HG03097 (cell line): ENCODE results near the gene PACS2.
"Not testable (repeated sequence)": the region's sequence is repeated elsewhere in the genome, so short reads cannot be mapped to it uniquely, and the experiment has no call there.

Source experiments
- ATAC-seq: cut with Tn5 transposase; IDR thresholded peaks from one replicate; pipeline ENCODE4 v1.9.1; 2021; ENCODE audit not compliant: unreplicated experiment, low FRiP score

Gene PACS2

DNA sequence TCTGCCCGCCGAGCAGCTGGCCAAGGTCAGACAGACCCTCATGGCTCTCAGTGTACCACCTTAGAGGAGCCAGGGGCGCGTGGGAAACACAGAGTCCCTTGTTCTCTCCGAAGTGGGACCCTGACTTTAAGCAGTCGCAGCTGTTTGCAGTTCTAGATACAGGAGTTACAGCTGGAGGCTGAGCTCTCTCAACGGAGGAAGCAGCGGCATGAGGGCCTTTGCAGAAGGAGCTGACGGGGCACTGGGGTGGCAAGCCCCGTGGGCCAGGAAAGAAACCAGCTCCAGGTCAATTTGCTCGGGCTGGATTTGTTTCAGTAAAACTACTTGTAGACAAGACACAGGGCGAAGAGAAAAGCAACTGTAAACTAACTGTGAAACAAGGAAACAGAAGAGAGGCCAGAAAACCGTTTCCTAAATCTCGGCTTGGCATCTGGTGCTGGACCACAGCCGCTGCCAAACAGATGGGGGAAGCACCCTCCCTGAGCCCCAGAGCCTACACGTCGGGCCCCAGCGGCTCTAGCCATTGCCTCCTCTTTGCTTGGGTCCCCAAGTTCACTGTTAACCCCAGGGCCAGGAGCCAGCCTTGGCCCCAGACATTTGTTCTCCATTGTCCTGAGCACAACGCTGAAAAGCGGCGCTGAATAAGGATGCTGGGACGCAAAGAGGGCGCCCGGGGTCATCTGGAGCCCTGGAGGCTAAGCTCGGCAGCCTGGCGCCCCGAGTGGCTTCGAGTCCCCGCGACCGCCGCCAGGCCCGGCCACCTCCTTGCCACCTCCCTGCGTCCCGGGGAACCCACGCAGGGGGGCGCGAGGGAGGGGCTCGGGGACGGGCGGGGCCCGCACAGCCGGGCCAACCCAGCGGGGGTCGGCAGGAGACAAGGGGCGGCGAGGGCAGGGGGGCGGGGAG is 914 bp upstream of the PACS2 start:
- peak; percentile 5 for ATAC-seq

GRCh38 chr14:105315211-105315721 is 718 bp downstream of the PACS2 start:
- peak; percentile 11 for ATAC-seq

- no peak for ATAC-seq
Measured at GRCh38 chr14:105315941-105316576, 1.5 kb downstream of the PACS2 start.

DNA sequence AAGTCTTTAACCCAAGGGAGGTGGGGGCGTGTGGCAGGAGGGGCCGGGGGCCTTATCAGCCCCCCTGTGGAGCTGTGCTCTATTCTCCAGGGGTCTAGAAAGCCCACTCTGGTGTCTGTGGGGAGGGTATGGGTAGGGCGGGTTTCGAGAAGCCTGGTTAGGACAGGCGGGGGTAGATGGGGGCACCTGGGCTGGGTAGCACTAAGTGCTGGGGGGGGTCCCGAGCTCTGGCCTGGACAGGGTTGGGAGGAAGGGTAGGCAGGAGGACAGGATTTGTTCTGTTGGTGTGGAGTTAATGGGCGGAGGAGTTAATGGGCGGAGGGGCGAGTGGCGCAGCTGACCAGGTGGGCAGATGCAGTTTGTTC is 2.0 kb downstream of the PACS2 start:
- ATAC-seq: no peak

- no peak for ATAC-seq
Measured at GRCh38 chr14:105316968-105317510, 2.5 kb downstream of the PACS2 start.

DNA sequence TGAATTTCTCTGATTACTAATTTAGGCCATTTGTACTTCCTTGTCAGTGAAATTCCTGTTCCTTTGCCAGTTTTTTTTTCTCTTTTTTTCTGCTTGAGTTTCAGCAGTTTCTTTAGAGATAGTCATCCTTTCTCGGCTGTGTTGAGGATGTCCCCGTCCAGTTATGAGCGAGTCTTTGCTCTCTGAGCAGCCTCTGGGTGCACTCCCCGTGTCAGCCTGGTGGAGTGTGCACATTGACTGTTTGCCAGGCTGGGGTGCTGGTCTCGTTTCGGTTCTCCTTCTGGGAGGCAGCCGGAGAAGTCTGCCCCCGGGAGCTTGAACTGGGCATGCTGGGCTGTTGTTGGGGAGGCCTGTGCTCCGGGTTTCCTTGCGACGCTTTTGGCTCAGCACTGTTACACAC is 3.0 kb downstream of the PACS2 start:
- no peak for ATAC-seq

DNA sequence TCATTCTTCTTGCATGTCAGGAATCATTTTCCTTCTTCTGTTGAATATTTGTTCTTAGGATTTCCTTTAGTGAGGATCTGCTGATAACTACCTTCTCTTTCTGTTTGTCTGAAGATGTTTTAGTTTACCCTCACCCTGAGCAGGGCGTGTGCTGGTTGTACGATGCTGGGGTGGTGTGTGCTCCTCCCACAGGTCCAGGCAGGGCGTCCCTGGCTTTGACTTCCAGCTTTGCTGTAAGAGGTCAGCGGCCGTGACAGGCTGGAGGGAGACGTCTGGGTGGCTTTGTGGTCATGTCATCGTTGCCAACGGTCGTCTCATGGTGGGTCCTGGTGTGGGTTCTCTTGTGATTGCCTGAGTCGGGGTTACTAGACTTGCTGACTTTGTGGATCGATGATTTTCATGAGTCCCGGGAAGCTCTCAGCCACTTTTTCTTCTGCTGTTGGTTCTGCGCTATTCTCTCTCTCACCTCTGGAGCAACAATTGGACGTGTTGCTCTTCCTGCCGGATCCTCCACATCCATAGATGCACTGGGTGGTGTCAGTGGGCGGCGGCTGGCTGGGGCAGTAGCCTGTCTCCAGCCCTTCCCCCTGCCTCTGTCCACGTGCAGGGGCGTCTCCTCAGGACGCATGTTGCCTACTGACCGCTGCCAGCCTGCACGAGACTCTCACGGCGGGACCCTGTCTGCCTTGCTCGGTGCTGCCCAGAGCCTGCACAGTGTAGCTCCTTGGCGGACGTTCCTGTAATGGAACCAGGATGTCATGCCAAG is 8.4 kb downstream of the PACS2 start:
- no peak for ATAC-seq

DNA sequence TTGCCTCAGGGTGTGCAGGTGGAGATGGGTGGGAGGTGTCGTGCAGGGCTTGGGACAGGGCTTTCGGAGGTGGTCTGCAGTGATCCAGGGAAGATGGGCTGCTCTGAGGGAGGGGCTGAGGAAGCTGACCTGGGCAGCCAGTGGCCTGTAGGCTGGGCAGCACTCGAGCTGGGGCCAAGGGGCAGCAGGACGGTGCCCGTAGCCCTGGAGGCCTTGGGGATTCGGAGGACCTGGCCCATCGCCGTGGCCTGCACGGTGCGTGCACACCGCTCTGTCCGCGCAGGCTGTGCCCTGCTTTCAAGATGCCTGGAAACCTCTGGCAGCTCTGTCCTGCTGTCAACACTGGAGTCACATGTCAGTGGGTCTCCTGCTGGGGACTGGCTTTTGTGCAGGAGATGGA is 9.1 kb downstream of the PACS2 start:
- ATAC-seq: no peak

GRCh38 chr14:105324080-105324778 is 9.7 kb downstream of the PACS2 start:
- ATAC-seq: no peak

GRCh38 chr14:105324871-105325270 is 10.3 kb downstream of the PACS2 start:
- no peak for ATAC-seq

- ATAC-seq: no peak
Measured at GRCh38 chr14:105325303-105325702, 10.8 kb downstream of the PACS2 start.

GRCh38 chr14:105325716-105326567 is 11.4 kb downstream of the PACS2 start:
- no peak for ATAC-seq

DNA sequence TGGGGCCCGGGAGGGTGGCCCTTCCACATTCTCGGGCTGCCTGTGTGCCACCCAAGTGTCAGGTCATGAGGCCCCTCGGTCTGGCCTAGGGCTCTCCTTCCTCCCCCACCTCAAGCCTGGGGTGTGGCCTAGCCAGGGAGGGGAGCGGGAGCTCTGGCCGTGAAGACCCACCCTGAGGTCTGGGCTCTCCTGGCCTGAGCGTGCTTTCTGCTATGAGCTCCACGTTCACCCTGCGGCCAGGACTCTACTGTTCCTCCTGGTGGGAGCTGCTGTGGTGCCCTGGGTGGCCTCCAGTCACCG is 12.0 kb downstream of the PACS2 start:
- ATAC-seq: no peak

DNA sequence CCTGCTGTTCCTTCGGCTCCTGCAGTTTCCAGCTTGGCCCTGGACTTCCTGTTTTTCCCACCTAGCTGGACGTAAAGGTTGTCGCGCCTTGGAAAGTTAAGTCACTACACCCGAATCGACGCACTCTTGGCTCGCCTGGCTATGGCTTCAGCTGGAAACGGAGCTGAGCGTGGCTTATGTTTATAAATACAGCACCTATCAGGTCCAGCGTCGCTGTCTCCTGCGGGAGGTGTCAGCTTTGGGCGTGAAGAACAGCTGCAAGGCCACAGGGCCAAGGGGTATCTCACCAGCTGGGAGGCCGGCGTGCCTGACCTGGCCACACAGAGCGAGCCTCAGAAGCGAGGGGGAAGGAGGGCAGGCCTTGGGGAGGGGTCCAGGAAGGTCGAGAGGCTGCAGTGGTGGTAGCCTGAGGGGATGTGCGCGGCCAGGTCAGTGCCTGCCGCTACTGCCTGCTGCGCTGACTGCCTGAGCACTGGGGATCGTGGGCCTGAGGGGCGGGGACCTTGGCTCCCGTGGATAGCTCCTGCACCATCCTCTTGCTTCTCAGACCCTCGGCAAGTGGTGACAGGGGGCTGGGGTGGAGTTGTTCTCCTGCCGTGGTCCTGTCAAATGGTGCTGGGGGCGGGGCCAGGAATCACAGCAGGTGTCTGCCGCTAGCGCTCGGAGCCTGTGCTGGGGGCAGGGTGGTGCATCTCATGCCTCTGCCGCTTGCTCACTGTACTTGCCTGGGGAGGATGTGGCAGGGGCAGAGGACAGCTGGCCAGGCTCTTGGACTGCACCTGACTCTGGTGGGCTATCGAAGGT is 12.5 kb downstream of the PACS2 start:
- ATAC-seq: no peak

GRCh38 chr14:105327695-105328045 is 13.1 kb downstream of the PACS2 start:
- ATAC-seq: not testable (repeated sequence)

GRCh38 chr14:105328070-105328677 is 13.6 kb downstream of the PACS2 start:
- ATAC-seq: no peak

DNA sequence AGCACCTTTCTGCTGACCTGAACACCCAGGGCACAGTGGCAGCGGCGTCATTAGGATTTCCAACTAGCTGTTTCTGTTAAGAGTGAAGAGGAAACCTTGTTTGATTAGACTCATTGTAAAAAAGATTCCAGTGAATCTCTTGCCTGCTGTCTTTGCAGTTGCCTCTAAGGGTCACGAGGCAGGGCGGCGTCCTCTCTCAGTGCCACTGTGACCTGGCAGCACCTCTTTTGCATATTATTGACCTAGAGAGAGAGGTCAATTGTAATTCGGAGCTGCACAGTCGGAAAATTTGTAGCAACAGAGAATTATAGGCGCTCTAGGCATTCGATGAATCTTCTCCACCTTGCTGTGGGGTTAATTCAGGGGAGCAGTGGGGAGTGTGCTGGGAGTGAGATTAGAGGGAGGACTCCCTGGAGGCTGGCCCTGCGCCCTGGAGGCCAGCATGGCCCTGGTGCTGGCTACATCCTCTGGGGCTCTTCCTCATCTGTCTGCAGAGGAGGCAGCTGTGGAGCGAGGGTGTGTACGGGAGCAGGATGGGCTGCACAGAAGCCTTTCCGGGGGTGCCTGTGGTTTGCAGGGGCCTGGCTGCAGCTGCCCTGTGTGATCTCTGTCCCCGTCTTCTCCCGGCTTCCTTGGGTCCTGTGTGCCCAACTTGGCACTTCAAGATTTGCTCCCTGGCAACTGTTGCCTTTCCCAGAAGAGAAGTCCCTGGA is 14.3 kb downstream of the PACS2 start:
- no peak for ATAC-seq
